ENCODE results near the gene TMEM50B.
A peak's percentile ranks its signal among the peaks of the same experiment; 100 is the strongest.

The TMEM50B gene

GRCh38 chr21:33491373-33492102, 11.8 kb upstream of the TMEM50B start, which contains the start of gene DNAJC28:
DNAJC28 (minus strand) TSS chr21:33491716; CDS start chr21:33489393, 2,323 bp downstream.
- no peak for TF ChIP-seq CTCF (IDR thresholded peaks at IDR 0.05; ENCODE audit: borderline replicate concordance, insufficient read depth, low read depth, low read length)
- H3K4me3 ChIP-seq (ENCODE audit: low read depth, low read length), result peak within 1 kb of the TSS; percentile 95

GRCh38 chr21:33490991-33491372, 11.2 kb upstream of the TMEM50B start:
- peak overlapping the region; percentile 95 for H3K4me3 ChIP-seq (ENCODE audit: low read depth, low read length)
- TF ChIP-seq CTCF (IDR thresholded peaks at IDR 0.05; ENCODE audit: borderline replicate concordance, insufficient read depth, low read depth, low read length), result no peak

- no peak overlapping the region for H3K4me3 ChIP-seq (ENCODE audit: low read depth, low read length)
- no peak for TF ChIP-seq CTCF (IDR thresholded peaks at IDR 0.05; ENCODE audit: borderline replicate concordance, insufficient read depth, low read depth, low read length)
Observed at GRCh38 chr21:33488936-33489335, 9.2 kb upstream of the TMEM50B start.

DNA sequence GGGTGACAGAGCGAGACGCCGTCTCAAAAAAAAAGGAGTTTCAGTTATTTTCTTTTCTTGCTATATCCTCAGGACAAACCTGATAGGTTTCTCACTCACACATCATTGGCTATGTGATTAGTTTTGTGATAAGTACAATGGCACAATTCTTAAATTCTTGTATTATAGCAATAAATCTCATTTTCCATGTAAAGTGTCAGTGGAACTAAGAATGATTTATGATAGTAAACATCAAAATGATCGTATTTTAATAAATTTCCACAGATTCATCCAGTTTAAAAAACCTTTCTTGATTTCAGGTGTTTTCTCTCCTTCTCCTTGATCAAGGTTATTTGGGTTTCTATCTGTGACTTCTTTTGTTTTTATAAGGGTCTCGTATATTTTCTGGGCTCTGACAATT, 8.2 kb upstream of the TMEM50B start:
- no peak overlapping the region for H3K4me3 ChIP-seq (ENCODE audit: low read depth, low read length)
- no peak for TF ChIP-seq CTCF (IDR thresholded peaks at IDR 0.05; ENCODE audit: borderline replicate concordance, insufficient read depth, low read depth, low read length)

DNA sequence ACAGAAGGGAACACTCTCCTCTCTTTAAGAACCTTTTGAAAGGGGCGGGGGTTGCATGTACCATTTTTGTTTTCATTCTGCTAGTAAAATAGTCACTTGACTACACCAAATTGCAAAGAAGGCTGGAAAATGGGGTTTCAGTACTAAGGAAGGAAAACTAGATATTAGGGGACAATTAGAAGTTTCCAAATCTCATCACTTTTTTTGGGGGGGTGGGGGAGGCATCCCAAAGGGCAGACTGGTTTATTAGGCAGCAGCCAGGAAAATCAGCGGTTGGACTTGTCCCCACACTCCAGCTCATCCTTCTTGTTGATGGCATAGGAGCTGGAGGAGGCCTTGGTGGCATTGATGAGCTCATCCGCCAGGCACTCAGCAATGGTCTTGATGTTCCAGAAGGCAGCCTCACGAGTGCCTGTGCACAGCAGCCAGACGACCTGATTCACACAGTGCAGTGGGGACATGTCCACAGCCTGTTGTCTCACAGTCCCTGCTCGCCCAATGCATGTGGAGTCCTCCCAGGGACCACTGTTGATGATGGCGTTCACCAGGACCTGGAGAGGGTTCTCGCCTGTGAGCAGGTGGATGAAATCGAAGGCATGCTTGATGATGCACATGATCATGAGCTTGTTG, 1.7 kb upstream of the TMEM50B start:
- no peak for TF ChIP-seq CTCF (IDR thresholded peaks at IDR 0.05; ENCODE audit: borderline replicate concordance, insufficient read depth, low read depth, low read length)
- H3K4me3 ChIP-seq (ENCODE audit: low read depth, low read length), result no peak overlapping the region

GRCh38 chr21:33480481-33481103, 818 bp upstream of the TMEM50B start:
- H3K4me3 ChIP-seq (ENCODE audit: low read depth, low read length), result peak overlapping the region; percentile 72

More at GRCh38 chr21:33480481-33481103, 818 bp upstream of the TMEM50B start:
- TF ChIP-seq CTCF (IDR thresholded peaks at IDR 0.05; ENCODE audit: borderline replicate concordance, insufficient read depth, low read depth, low read length), result no peak
